Ureter (tissue), 1 donor: ENCODE results near the gene TSPOAP1. TPM values are rescaled to one million over a fixed set of nuclear protein-coding genes. Genes with fewer than 3 reads are reported as not detected.

Experiments
- DNase-seq: peaks from one replicate; pipeline ENCODE4 v3.0.0-alpha.2; 2020; ENCODE audit warnings: low spot score
- total RNA-seq: library from RNA; stranded (reverse); gene quantifications from one replicate; pipeline ENCODE4 v1.2.4, GENCODE V29; 2023
- donor health status: DM: yes; HTN: yes; CAD: no.

Gene TSPOAP1
- total RNA-seq, 1 donor from 2014 or later, result 21.0 TPM

GRCh38 chr17:58318065-58318481 is 10.5 kb downstream of the TSPOAP1 start:
- DNase-seq, result peak; percentile 36

GRCh38 chr17:58317421-58318064 is 11.1 kb downstream of the TSPOAP1 start:
- peak; percentile 56 for DNase-seq

- DNase-seq, result peak; percentile 34
Measured at GRCh38 chr17:58316260-58316960, 12.2 kb downstream of the TSPOAP1 start.

GRCh38 chr17:58315750-58316149 is 12.8 kb downstream of the TSPOAP1 start:
- DNase-seq, result no peak

- DNase-seq, result peak; percentile 25
Measured at GRCh38 chr17:58315281-58315711, 13.3 kb downstream of the TSPOAP1 start.

GRCh38 chr17:58314706-58315015 is 13.9 kb downstream of the TSPOAP1 start:
- no peak for DNase-seq

GRCh38 chr17:58313815-58314705 is 14.5 kb downstream of the TSPOAP1 start:
- peak; percentile 33 for DNase-seq

- no peak for DNase-seq
Measured at GRCh38 chr17:58312829-58313228, 15.8 kb downstream of the TSPOAP1 start.

GRCh38 chr17:58312021-58312630 is 16.5 kb downstream of the TSPOAP1 start:
- DNase-seq, result peak; percentile 40

- peak; percentile 27 for DNase-seq
Measured at GRCh38 chr17:58311429-58311894, 17.1 kb downstream of the TSPOAP1 start.

- peak; percentile 36 for DNase-seq
Measured at GRCh38 chr17:58310511-58311428, 17.8 kb downstream of the TSPOAP1 start.

- DNase-seq, result no peak
Measured at GRCh38 chr17:58309918-58310259, 18.7 kb downstream of the TSPOAP1 start.

GRCh38 chr17:58308985-58309917 is 19.3 kb downstream of the TSPOAP1 start:
- DNase-seq, result peak; percentile 34

GRCh38 chr17:58308173-58308984 is 20.2 kb downstream of the TSPOAP1 start:
- DNase-seq, result peak; percentile 27

GRCh38 chr17:58307468-58308172 is 21.0 kb downstream of the TSPOAP1 start:
- DNase-seq, result no peak

- peak; percentile 25 for DNase-seq
Measured at GRCh38 chr17:58306131-58306951, 22.3 kb downstream of the TSPOAP1 start.

GRCh38 chr17:58305626-58306025 is 23.0 kb downstream of the TSPOAP1 start:
- DNase-seq, result no peak
